ENCODE data around the gene MARVELD2. TPM values are rescaled to one million over a fixed set of nuclear protein-coding genes. Genes with fewer than 3 reads are reported as not detected.
A peak's percentile ranks its signal among the peaks of the same experiment; 100 is the strongest.

Gene MARVELD2
- polyA plus RNA-seq, 3 donors: 23.8 to 33.7 (median 25.1) TPM

DNA sequence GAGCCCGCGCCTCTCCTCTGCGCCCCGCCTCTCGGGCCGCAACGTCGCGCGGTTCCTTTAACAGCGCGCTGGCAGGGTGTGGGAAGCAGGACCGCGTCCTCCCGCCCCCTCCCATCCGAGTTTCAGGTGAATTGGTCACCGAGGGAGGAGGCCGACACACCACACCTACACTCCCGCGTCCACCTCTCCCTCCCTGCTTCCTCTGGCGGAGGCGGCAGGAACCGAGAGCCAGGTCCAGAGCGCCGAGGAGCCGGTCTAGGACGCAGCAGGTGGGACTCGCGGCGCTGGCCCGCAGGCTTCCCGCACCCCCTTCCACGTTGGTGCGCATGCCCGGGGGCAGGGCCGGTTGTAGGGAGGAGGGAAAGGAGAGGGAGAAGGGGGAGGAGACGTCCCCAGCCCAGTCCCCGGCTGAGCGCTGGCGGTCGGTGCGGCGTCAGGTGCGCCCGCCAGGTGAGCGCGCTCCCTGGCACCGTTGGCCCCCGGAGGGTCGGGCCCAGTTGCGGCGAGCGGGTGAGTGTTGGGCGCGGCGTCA is 77.5 kb downstream of the MARVELD2 start, which contains the start of gene OCLN:
TSS of gene OCLN (plus strand) at position 400 of the 532 bp plus-strand sequence. CDS start 11,455 bp downstream, outside the sequence.
- peak; percentile 77 for DNase-seq

- DNase-seq: peak; percentile 28
Observed at GRCh38 chr5:69492923-69493395, 78.0 kb downstream of the MARVELD2 start.

- DNase-seq: peak; percentile 37
Observed at GRCh38 chr5:69493396-69494133, 78.6 kb downstream of the MARVELD2 start.

Other genes with a start within 250 kb of the MARVELD2 start
- gene CCNB1, start 248.0 kb upstream of the MARVELD2 start, polyA plus RNA-seq (ENCODE audit: insufficient read length in 3 of 3): 100 to 1,000 TPM in 1 of 3 donors, 10 to 100 TPM in 2; 92.7 to 104 (median 93.2) TPM
- gene CENPH, start 225.5 kb upstream of the MARVELD2 start, polyA plus RNA-seq (ENCODE audit: insufficient read length in 3 of 3): 10 to 100 TPM; 16.7 to 24.3 (median 22.0) TPM
- 10 to 100 TPM; 37.8 to 41.6 (median 39.4) TPM for gene CDK7, start 180.2 kb upstream of the MARVELD2 start, polyA plus RNA-seq (ENCODE audit: insufficient read length in 3 of 3)
- 10 to 100 TPM in 2 of 3 donors, 1 to 10 TPM in 1; 8.5 to 14.9 (median 12.3) TPM for gene CCDC125, start 82.3 kb upstream of the MARVELD2 start, polyA plus RNA-seq (ENCODE audit: insufficient read length in 3 of 3)
- 10 to 100 TPM; 65.9 to 70.6 (median 66.0) TPM for gene AK6, start 45.6 kb upstream of the MARVELD2 start, polyA plus RNA-seq (ENCODE audit: insufficient read length in 3 of 3)
- gene TAF9, start 45.6 kb upstream of the MARVELD2 start, polyA plus RNA-seq (ENCODE audit: insufficient read length in 3 of 3): 10 to 100 TPM; 49.5 to 55.0 (median 52.8) TPM
- gene RAD17, start 45.3 kb upstream of the MARVELD2 start, polyA plus RNA-seq (ENCODE audit: insufficient read length in 3 of 3): 10 to 100 TPM; 32.2 to 39.3 (median 37.2) TPM
- 10 to 100 TPM; 29.5 to 46.1 (median 43.5) TPM for gene OCLN, start 77.7 kb downstream of the MARVELD2 start, polyA plus RNA-seq (ENCODE audit: insufficient read length in 3 of 3)
- 10 to 100 TPM; 32.9 to 71.5 (median 67.5) TPM for gene GTF2H2C, start 145.1 kb downstream of the MARVELD2 start, polyA plus RNA-seq (ENCODE audit: insufficient read length in 3 of 3)